ENCODE results near the gene GOLGA5.
"Not testable (repeated sequence)": the region's sequence is repeated elsewhere in the genome, so short reads cannot be mapped to it uniquely, and the experiment has no call there.

The GOLGA5 gene

GRCh38 chr14:92760524-92760805 is 33.6 kb upstream of the GOLGA5 start:
- Mint-ChIP-seq H3K4me1 (peaks cover 8% of the 10 kb centered on the region), H3K36me3 (no peaks in the 10 kb centered on the region), H3K27ac (peak overlapping the region; percentile 12), H3K4me3 (no peak overlapping the region), H3K9me3 (peaks cover 1% of the 10 kb centered on the region), H3K27me3 (no peaks in the 10 kb centered on the region)
- ATAC-seq (ENCODE audit: low read depth), result no peak
- no peak for DNase-seq (ENCODE audit: low spot score in 2 of 2)

GRCh38 chr14:92763666-92764631 is 30.2 kb upstream of the GOLGA5 start:
- not testable (repeated sequence) for H3K27ac Mint-ChIP-seq; H3K36me3 Mint-ChIP-seq; DNase-seq (ENCODE audit: low spot score in 2 of 2); ATAC-seq (ENCODE audit: low read depth); H3K4me3 Mint-ChIP-seq; H3K27me3 Mint-ChIP-seq; H3K9me3 Mint-ChIP-seq
- peaks cover 19% of the 10 kb centered on the region for H3K4me1 Mint-ChIP-seq

- H3K36me3 Mint-ChIP-seq, H3K4me3 Mint-ChIP-seq, H3K9me3 Mint-ChIP-seq, H3K27me3 Mint-ChIP-seq: not testable (repeated sequence)
- peak; percentile 96 for ATAC-seq (ENCODE audit: low read depth)
- peak in 1 of 2 donors; percentile 62 for DNase-seq (ENCODE audit: low spot score in 2 of 2)
- Mint-ChIP-seq H3K4me1 (peaks cover 17% of the 10 kb centered on the region), H3K27ac (peak overlapping the region; percentile 87)
Measured at GRCh38 chr14:92768236-92768635, 25.9 kb upstream of the GOLGA5 start.

- Mint-ChIP-seq H3K36me3 (no peaks in the 10 kb centered on the region), H3K9me3 (no peaks in the 10 kb centered on the region), H3K27me3 (no peaks in the 10 kb centered on the region), H3K27ac (peak overlapping the region; percentile 87), H3K4me1 (peaks cover 18% of the 10 kb centered on the region), H3K4me3 (no peak overlapping the region)
- DNase-seq (ENCODE audit: low spot score in 2 of 2), result no peak
- peak; percentile 1 for ATAC-seq (ENCODE audit: low read depth)
Measured at GRCh38 chr14:92768795-92769194, 25.3 kb upstream of the GOLGA5 start.

- Mint-ChIP-seq H3K9me3 (no peaks in the 10 kb centered on the region), H3K36me3 (no peaks in the 10 kb centered on the region), H3K27ac (peak overlapping the region; percentile 87), H3K4me3 (no peak overlapping the region), H3K27me3 (no peaks in the 10 kb centered on the region), H3K4me1 (peaks cover 22% of the 10 kb centered on the region)
- DNase-seq (ENCODE audit: low spot score in 2 of 2) (no peak), ATAC-seq (ENCODE audit: low read depth) (no peak)
Measured at GRCh38 chr14:92770484-92770883, 23.6 kb upstream of the GOLGA5 start.

GRCh38 chr14:92774572-92774971 is 19.5 kb upstream of the GOLGA5 start:
- H3K4me3 Mint-ChIP-seq, result no peak overlapping the region
- no peak for ATAC-seq (ENCODE audit: low read depth)
- peaks cover 25% of the 10 kb centered on the region for H3K4me1 Mint-ChIP-seq
- H3K36me3 Mint-ChIP-seq, result no peaks in the 10 kb centered on the region
- H3K27me3 Mint-ChIP-seq, result no peaks in the 10 kb centered on the region
- H3K27ac Mint-ChIP-seq, result peak overlapping the region; percentile 93
- DNase-seq (ENCODE audit: low spot score in 2 of 2), result no peak
- no peaks in the 10 kb centered on the region for H3K9me3 Mint-ChIP-seq

GRCh38 chr14:92775292-92775691 is 18.8 kb upstream of the GOLGA5 start:
- peak overlapping the region; percentile 93 for H3K27ac Mint-ChIP-seq
- not testable (repeated sequence) for H3K9me3 Mint-ChIP-seq, H3K36me3 Mint-ChIP-seq, H3K27me3 Mint-ChIP-seq
- H3K4me1 Mint-ChIP-seq, result peaks cover 25% of the 10 kb centered on the region
- H3K4me3 Mint-ChIP-seq, result peak overlapping the region; percentile 63
- peak; percentile 97 for ATAC-seq (ENCODE audit: low read depth)
- DNase-seq (ENCODE audit: low spot score in 2 of 2), result peak; percentile 31 to 65

- H3K4me1 Mint-ChIP-seq, result peaks cover 24% of the 10 kb centered on the region
- peak overlapping the region; percentile 65 for H3K27ac Mint-ChIP-seq
- H3K36me3 Mint-ChIP-seq; ATAC-seq (ENCODE audit: low read depth); H3K9me3 Mint-ChIP-seq; DNase-seq (ENCODE audit: low spot score in 2 of 2); H3K4me3 Mint-ChIP-seq; H3K27me3 Mint-ChIP-seq: not testable (repeated sequence)
Measured at GRCh38 chr14:92778868-92779565, 15.1 kb upstream of the GOLGA5 start.

GRCh38 chr14:92780444-92781232 is 13.5 kb upstream of the GOLGA5 start:
- Mint-ChIP-seq H3K27me3 (no peaks in the 10 kb centered on the region), H3K4me1 (peaks cover 18% of the 10 kb centered on the region), H3K9me3 (no peaks in the 10 kb centered on the region), H3K36me3 (no peaks in the 10 kb centered on the region), H3K4me3 (no peak overlapping the region), H3K27ac (no peak overlapping the region)
- DNase-seq (ENCODE audit: low spot score in 2 of 2) (no peak), ATAC-seq (ENCODE audit: low read depth) (no peak)

GRCh38 chr14:92781350-92781749 is 12.8 kb upstream of the GOLGA5 start:
- no peaks in the 10 kb centered on the region for H3K9me3 Mint-ChIP-seq
- ATAC-seq (ENCODE audit: low read depth), result no peak
- H3K4me1 Mint-ChIP-seq, result peaks cover 16% of the 10 kb centered on the region
- H3K27me3 Mint-ChIP-seq, result no peaks in the 10 kb centered on the region
- no peak overlapping the region for H3K27ac Mint-ChIP-seq
- no peak for DNase-seq (ENCODE audit: low spot score in 2 of 2)
- H3K36me3 Mint-ChIP-seq, result no peaks in the 10 kb centered on the region
- no peak overlapping the region for H3K4me3 Mint-ChIP-seq

- Mint-ChIP-seq H3K27me3 (no peaks in the 10 kb centered on the region), H3K9me3 (no peaks in the 10 kb centered on the region), H3K4me3 (no peak overlapping the region), H3K27ac (no peak overlapping the region), H3K36me3 (no peaks in the 10 kb centered on the region), H3K4me1 (peaks cover 8% of the 10 kb centered on the region)
- DNase-seq (ENCODE audit: low spot score in 2 of 2) (peak; percentile 45 to 55), ATAC-seq (ENCODE audit: low read depth) (peak; percentile 92)
Measured at GRCh38 chr14:92783813-92784431, 10.2 kb upstream of the GOLGA5 start.

GRCh38 chr14:92785667-92786426 is 8.3 kb upstream of the GOLGA5 start:
- no peak overlapping the region for H3K4me3 Mint-ChIP-seq
- H3K27ac Mint-ChIP-seq, result no peak overlapping the region

GRCh38 chr14:92786427-92786756 is 7.7 kb upstream of the GOLGA5 start:
- Mint-ChIP-seq H3K27me3 (no peaks in the 10 kb centered on the region), H3K4me1 (peaks cover 4% of the 10 kb centered on the region), H3K9me3 (peaks cover 10% of the 10 kb centered on the region), H3K4me3 (no peak overlapping the region), H3K36me3 (no peaks in the 10 kb centered on the region), H3K27ac (no peak overlapping the region)
- no peak for ATAC-seq (ENCODE audit: low read depth)
- no peak for DNase-seq (ENCODE audit: low spot score in 2 of 2)

More at GRCh38 chr14:92785667-92786426, 8.3 kb upstream of the GOLGA5 start:
- H3K27me3 Mint-ChIP-seq, result no peaks in the 10 kb centered on the region
- ATAC-seq (ENCODE audit: low read depth) (no peak), DNase-seq (ENCODE audit: low spot score in 2 of 2) (no peak)
- peaks cover 4% of the 10 kb centered on the region for H3K4me1 Mint-ChIP-seq
- peaks cover 9% of the 10 kb centered on the region for H3K9me3 Mint-ChIP-seq
- H3K36me3 Mint-ChIP-seq, result no peaks in the 10 kb centered on the region
